Neural progenitor cell (in vitro differentiated cells): ENCODE data around the gene AKT1. TPM values are rescaled to one million over a fixed set of nuclear protein-coding genes. Genes with fewer than 3 reads are reported as not detected.

Experiments
- DNase-seq: peaks from one replicate; pipeline ENCODE4 v3.0.0-alpha.2; 2016; ENCODE audit warnings: low spot score
- H2AFZ ChIP-seq: fragments of 200-600 bp; sonication (generic); replicated peaks from 2 replicates; pipeline ENCODE4 v1.6.1; 2016; ENCODE audit warnings: antibody characterized with exemption
- H3F3A ChIP-seq: fragments of 200-600 bp; sonication (generic); 2 replicates; pipeline ENCODE4 v1.6.1; 2016; ENCODE audit warnings: antibody characterized with exemption, low read depth
- H3K27ac ChIP-seq: fragments of 200-600 bp; sonication (generic); 2 replicates; pipeline ENCODE4 v1.5.1; 2016; ENCODE audit warnings: mild to moderate bottlenecking
- H3K27me3 ChIP-seq: fragments of 200-600 bp; sonication (generic); 2 replicates; pipeline ENCODE4 v1.6.1; 2016; ENCODE audit warnings: mild to moderate bottlenecking, moderate library complexity
- H3K36me3 ChIP-seq: fragments of 200-600 bp; sonication (generic); 2 replicates; pipeline ENCODE4 v1.5.1; 2016
- H3K4me1 ChIP-seq: fragments of 200-600 bp; sonication (generic); 2 replicates; pipeline ENCODE4 v1.6.1; 2016; ENCODE audit warnings: mixed run types
- H3K4me2 ChIP-seq: fragments of 200-600 bp; sonication (generic); 2 replicates; pipeline ENCODE4 v1.6.1; 2016
- H3K4me3 ChIP-seq: fragments of 200-600 bp; sonication (generic); 2 replicates; pipeline ENCODE4 v1.5.1; 2016
- H3K79me2 ChIP-seq: fragments of 200-600 bp; sonication (generic); 2 replicates; pipeline ENCODE4 v1.6.1; 2016; ENCODE audit warnings: low read depth
- H3K9ac ChIP-seq: fragments of 200-600 bp; sonication (generic); 2 replicates; pipeline ENCODE4 v1.6.1; 2016
- H3K9me3 ChIP-seq: fragments of 200-600 bp; sonication (generic); 2 replicates; pipeline ENCODE4 v1.5.1; 2016; ENCODE audit warnings: low read depth
- H4K20me1 ChIP-seq: fragments of 200-600 bp; sonication (generic); 2 replicates; pipeline ENCODE4 v1.6.1; 2016; ENCODE audit warnings: low read depth
- H3K27ac Mint-ChIP-seq: 3 replicates; pipeline ENCODE4 v1.8.0; 2021; ENCODE audit warnings: mixed read lengths
- H3K27me3 Mint-ChIP-seq: 2 replicates; pipeline ENCODE4 v1.8.0; 2022; ENCODE audit warnings: low read depth, mild to moderate bottlenecking, inconsistent platforms, moderate library complexity, mixed read lengths; ENCODE audit not compliant: insufficient read depth
- H3K36me3 Mint-ChIP-seq: 3 replicates; pipeline ENCODE4 v1.8.0; 2021; ENCODE audit warnings: mixed read lengths
- H3K4me1 Mint-ChIP-seq: 3 replicates; pipeline ENCODE4 v1.8.0; 2021; ENCODE audit warnings: mixed read lengths
- H3K4me3 Mint-ChIP-seq: 3 replicates; pipeline ENCODE4 v1.8.0; 2021; ENCODE audit warnings: mild to moderate bottlenecking, moderate library complexity, mixed read lengths
- H3K9me3 Mint-ChIP-seq: 3 replicates; pipeline ENCODE4 v1.8.0; 2020; ENCODE audit warnings: mixed read lengths
- EZH2 ChIP-seq: fragments of 200-600 bp; sonication (generic); IDR thresholded peaks from 2 replicates; pipeline ENCODE4 v1.6.1; 2017; ENCODE audit warnings: antibody characterized with exemption, mild to moderate bottlenecking, moderate library complexity
- EZH2phosphoT487 ChIP-seq: fragments of 200-600 bp; sonication (generic); IDR thresholded peaks from 2 replicates; pipeline ENCODE4 v1.6.1; 2017; ENCODE audit warnings: antibody characterized with exemption
- total RNA-seq: library from RNA; depleted of rRNA; stranded (reverse); fragments of >200 nt; gene quantifications from 2 replicates; pipeline ENCODE4 v1.2.3, GENCODE V29; 2015; ENCODE audit warnings: low replicate concordance
- TF ChIP-seq, protein P1 (sequence below): fragments of 200-600 bp; sonication (generic); IDR thresholded peaks from 2 replicates; pipeline ENCODE4 v1.5.1; 2017; ENCODE audit warnings: antibody characterized with exemption, mild to moderate bottlenecking

The AKT1 gene
- total RNA-seq, 1 donor from 2014 or later, result 67.2 TPM

DNA sequence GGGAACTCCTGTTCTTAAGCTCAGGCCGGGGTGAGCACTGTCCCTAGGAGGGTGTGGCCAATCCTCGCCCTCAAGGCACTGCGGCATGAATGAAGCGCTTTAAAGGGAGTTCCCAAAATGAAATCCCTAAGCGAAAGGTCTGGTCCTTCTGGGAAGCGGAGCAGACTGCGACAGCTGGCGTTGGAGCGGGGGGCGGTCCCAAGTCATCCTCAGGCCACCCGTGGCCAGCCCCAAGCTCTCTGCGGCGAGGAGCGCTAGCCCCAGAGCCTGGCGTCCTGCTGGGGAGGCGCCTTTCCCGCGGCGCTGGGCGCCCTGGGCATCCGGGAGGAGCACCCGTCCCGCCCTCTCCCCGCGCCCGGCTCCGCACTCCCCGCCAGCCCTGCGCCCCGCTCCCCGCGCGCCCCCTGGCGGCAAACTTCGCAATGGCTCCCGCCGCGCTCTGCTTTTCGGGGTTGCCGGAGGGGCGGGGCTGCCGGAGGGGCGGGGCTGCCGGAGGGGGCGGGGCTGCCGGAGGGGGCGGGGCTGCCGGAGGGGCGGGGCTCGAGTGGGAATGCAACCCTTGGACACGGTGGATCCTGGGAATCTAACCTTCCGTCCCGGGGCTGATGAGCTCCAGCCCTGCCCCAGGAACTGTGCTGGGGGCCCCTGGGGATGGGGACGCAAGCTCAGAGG is 30.8 kb upstream of the AKT1 start:
- peak; percentile 89 for DNase-seq
- peak overlapping the region; percentile 85 for H3K4me2 ChIP-seq
- H3K4me1 ChIP-seq, result no peaks in the 10 kb centered on the region
- peaks cover 22% of the 10 kb centered on the region for H3K27me3 Mint-ChIP-seq
- peaks cover 34% of the 10 kb centered on the region for H3K27me3 ChIP-seq
- TF ChIP-seq, protein P1, sequence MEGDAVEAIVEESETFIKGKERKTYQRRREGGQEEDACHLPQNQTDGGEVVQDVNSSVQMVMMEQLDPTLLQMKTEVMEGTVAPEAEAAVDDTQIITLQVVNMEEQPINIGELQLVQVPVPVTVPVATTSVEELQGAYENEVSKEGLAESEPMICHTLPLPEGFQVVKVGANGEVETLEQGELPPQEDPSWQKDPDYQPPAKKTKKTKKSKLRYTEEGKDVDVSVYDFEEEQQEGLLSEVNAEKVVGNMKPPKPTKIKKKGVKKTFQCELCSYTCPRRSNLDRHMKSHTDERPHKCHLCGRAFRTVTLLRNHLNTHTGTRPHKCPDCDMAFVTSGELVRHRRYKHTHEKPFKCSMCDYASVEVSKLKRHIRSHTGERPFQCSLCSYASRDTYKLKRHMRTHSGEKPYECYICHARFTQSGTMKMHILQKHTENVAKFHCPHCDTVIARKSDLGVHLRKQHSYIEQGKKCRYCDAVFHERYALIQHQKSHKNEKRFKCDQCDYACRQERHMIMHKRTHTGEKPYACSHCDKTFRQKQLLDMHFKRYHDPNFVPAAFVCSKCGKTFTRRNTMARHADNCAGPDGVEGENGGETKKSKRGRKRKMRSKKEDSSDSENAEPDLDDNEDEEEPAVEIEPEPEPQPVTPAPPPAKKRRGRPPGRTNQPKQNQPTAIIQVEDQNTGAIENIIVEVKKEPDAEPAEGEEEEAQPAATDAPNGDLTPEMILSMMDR, result peak; percentile 72
- no peak for TF ChIP-seq EZH2
- TF ChIP-seq EZH2phosphoT487, result no peak
- H3K4me3 ChIP-seq, result peak overlapping the region; percentile 53
- no peaks in the 10 kb centered on the region for H3K36me3 ChIP-seq
- peak overlapping the region; percentile 85 for H3K4me3 Mint-ChIP-seq
- H2AFZ ChIP-seq, result peak overlapping the region; percentile 86
- H3K9me3 Mint-ChIP-seq, result peaks cover 8% of the 10 kb centered on the region
- H3K9ac ChIP-seq, result no peak overlapping the region
- no peaks in the 10 kb centered on the region for H3K79me2 ChIP-seq
- H3K9me3 ChIP-seq, result no peaks in the 10 kb centered on the region
- no peak overlapping the region for H3K27ac Mint-ChIP-seq
- H4K20me1 ChIP-seq, result no peaks in the 10 kb centered on the region
- H3K4me1 Mint-ChIP-seq, result peaks cover 17% of the 10 kb centered on the region
- H3K36me3 Mint-ChIP-seq, result peaks cover 1% of the 10 kb centered on the region
- peaks cover 14% of the 10 kb centered on the region for H3F3A ChIP-seq
- H3K27ac ChIP-seq, result no peak overlapping the region

DNA sequence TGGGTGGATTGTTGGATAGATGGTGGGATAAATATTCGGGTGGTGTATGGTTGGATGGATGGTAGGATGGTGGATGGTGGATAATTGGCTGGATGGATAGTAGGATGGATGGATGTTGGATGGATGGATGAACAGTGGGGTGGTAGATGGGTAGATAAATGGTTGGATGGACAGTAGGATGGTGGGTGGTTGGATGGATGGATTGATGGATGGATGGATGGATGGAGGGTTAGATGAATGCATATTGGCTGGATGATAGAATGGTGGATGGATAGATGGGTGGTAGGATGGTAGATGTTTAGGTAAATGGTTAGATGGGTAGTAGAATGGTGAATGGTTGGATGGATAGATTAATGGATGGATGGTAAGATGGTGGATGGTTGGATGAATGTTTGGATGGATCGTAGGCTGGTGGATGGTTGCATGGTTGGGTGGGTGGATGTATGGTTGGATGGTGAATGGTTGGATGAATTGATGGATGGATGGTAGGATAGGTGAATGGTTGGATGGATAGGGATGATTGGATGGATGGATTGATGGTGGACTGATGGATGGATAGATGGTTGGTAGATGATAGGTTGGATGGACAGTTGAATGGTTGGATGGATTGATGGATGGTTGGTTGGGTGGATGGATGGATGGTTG is 28.9 kb upstream of the AKT1 start:
- Histone ChIP-seq H2AFZ (no peak overlapping the region), H3K27ac (no peak overlapping the region), H3K9me3 (no peaks in the 10 kb centered on the region), H3K4me3 (no peak overlapping the region), H3K4me1 (no peaks in the 10 kb centered on the region), H3K79me2 (no peaks in the 10 kb centered on the region), H3F3A (peaks cover 18% of the 10 kb centered on the region), H3K9ac (no peak overlapping the region), H3K4me2 (no peak overlapping the region), H3K36me3 (no peaks in the 10 kb centered on the region), H4K20me1 (no peaks in the 10 kb centered on the region), H3K27me3 (peaks cover 34% of the 10 kb centered on the region)
- Mint-ChIP-seq H3K4me3 (peak overlapping the region; percentile 85), H3K4me1 (peaks cover 20% of the 10 kb centered on the region), H3K27ac (no peak overlapping the region), H3K9me3 (peaks cover 8% of the 10 kb centered on the region), H3K36me3 (peaks cover 1% of the 10 kb centered on the region), H3K27me3 (peaks cover 22% of the 10 kb centered on the region)
- TF ChIP-seq EZH2phosphoT487 (no peak), EZH2 (no peak)
- TF ChIP-seq, protein P1, result no peak
- no peak for DNase-seq

DNA sequence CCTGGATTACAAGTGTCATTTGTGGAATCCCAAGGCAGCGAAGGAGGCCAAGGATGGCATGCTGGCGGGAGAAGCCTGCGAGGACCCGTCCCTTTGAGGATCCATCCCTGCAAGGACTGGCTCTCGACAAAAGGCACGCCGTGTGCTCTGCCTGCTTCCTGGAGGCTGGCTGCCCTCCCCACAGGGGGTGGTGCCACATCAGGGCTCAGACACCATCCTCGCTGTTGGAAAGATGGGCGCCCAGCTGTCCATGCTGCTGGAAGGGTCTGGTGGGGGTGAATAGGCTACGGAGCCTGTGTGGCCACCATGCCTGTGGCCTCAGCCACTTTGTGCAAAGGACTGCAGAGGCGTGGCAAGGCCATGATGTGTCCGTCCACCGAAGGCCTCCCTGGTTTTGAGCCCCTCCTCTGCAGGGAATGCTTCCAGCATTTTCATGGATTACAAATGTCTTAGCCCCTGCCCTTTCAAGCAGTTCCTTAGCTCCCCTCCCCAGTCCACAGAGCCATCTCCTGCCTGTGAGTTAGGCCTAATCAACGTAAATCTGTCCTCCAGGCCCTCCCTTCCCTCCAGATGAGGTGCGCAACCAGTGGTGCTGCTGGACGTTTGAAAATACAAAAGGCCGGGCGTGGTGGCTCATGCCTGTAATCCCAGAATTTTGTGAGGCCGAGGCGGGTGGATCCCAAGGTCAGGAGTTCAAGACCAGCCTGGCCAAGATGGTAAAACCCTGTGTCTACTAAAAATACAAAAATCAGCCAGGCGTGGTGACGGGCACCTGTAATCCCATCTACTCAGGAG is 27.5 kb upstream of the AKT1 start:
- Histone ChIP-seq H3K9ac (no peak overlapping the region), H2AFZ (no peak overlapping the region), H3K4me3 (no peak overlapping the region), H4K20me1 (no peaks in the 10 kb centered on the region), H3F3A (peaks cover 18% of the 10 kb centered on the region), H3K27me3 (peaks cover 34% of the 10 kb centered on the region), H3K4me1 (no peaks in the 10 kb centered on the region), H3K27ac (no peak overlapping the region), H3K36me3 (no peaks in the 10 kb centered on the region), H3K9me3 (no peaks in the 10 kb centered on the region), H3K4me2 (no peak overlapping the region), H3K79me2 (no peaks in the 10 kb centered on the region)
- no peak overlapping the region for H3K27ac Mint-ChIP-seq
- no peak overlapping the region for H3K4me3 Mint-ChIP-seq
- H3K9me3 Mint-ChIP-seq, result peaks cover 8% of the 10 kb centered on the region
- DNase-seq, result no peak
- peaks cover 20% of the 10 kb centered on the region for H3K4me1 Mint-ChIP-seq
- TF ChIP-seq EZH2phosphoT487 (no peak), EZH2 (no peak)
- TF ChIP-seq, protein P1, result no peak
- peaks cover 5% of the 10 kb centered on the region for H3K36me3 Mint-ChIP-seq
- H3K27me3 Mint-ChIP-seq, result peaks cover 21% of the 10 kb centered on the region
